ENCODE data around the gene KCNJ16. TPM values are rescaled to one million over a fixed set of nuclear protein-coding genes. Genes with fewer than 3 reads are reported as not detected.
"Not testable (repeated sequence)": the region's sequence is repeated elsewhere in the genome, so short reads cannot be mapped to it uniquely, and the experiment has no call there.

The KCNJ16 gene
- total RNA-seq, 1 experiment from 2014 or later = not detected

DNA sequence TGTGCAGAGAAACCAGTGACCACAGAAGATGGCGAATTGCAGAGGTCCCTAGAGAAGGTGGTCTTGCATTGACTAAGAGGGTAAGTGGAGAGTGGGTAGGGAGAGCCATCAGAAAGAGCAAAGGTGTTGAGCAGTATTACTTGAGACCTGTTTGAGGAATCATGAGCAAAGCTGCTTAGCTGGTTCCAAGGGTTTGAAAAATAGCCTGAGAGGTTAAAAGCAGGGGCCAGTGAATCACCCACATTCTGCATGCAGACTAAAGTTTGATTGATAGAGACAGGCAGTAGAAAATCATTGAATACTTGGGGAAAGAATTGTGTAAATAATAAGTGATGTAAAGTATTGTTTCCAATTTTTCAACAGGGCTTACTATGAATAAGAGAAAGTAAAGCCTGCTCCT, 34.0 kb upstream of the KCNJ16 start:
- no peak for DNase-seq (ENCODE audit: low spot score)
- Histone ChIP-seq H3K4me3 (ENCODE audit: low read depth, low read length, poor library complexity, severe bottlenecking) (no peak overlapping the region), H3K27me3 (replicated peaks; ENCODE audit: insufficient read depth, low read depth, low read length, poor library complexity) (no peaks in the 10 kb centered on the region), H3K36me3 (ENCODE audit: insufficient read depth, low read length, poor library complexity, severe bottlenecking) (no peaks in the 10 kb centered on the region), H3K9me3 (ENCODE audit: low read depth, low read length, poor library complexity, severe bottlenecking) (no peaks in the 10 kb centered on the region), H3K27ac (ENCODE audit: low read depth, low read length, poor library complexity, severe bottlenecking) (no peak overlapping the region), H3K4me1 (ENCODE audit: insufficient read depth, low read length, poor library complexity, severe bottlenecking) (no peaks in the 10 kb centered on the region)
- ChIA-PET CTCF (no interaction called here), POLR2A (ENCODE audit: low non-redundant PET) (no interaction called here)
- no TSS peak for BruUV-seq (replicated peaks)
- TF ChIP-seq EZH2 (IDR thresholded peaks at IDR 0.05; ENCODE audit: borderline replicate concordance, low read depth, low read length, poor library complexity, severe bottlenecking) = no peak
- TF ChIP-seq, protein P1, sequence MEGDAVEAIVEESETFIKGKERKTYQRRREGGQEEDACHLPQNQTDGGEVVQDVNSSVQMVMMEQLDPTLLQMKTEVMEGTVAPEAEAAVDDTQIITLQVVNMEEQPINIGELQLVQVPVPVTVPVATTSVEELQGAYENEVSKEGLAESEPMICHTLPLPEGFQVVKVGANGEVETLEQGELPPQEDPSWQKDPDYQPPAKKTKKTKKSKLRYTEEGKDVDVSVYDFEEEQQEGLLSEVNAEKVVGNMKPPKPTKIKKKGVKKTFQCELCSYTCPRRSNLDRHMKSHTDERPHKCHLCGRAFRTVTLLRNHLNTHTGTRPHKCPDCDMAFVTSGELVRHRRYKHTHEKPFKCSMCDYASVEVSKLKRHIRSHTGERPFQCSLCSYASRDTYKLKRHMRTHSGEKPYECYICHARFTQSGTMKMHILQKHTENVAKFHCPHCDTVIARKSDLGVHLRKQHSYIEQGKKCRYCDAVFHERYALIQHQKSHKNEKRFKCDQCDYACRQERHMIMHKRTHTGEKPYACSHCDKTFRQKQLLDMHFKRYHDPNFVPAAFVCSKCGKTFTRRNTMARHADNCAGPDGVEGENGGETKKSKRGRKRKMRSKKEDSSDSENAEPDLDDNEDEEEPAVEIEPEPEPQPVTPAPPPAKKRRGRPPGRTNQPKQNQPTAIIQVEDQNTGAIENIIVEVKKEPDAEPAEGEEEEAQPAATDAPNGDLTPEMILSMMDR (conservative IDR thresholded peaks at IDR 0.05; ENCODE audit: low read depth, low read length) = no peak
- intact Hi-C loops (cut with micrococcal nuclease; ENCODE audit: unreplicated experiment) = no loop called here

- ChIA-PET POLR2A (ENCODE audit: low non-redundant PET) (no interaction called here), CTCF (no interaction called here)
- no TSS peak for BruUV-seq (replicated peaks)
- H3K9me3 ChIP-seq (ENCODE audit: low read depth, low read length, poor library complexity, severe bottlenecking) = no peaks in the 10 kb centered on the region
- intact Hi-C loops (cut with micrococcal nuclease; ENCODE audit: unreplicated experiment) = no loop called here
- H3K36me3 ChIP-seq (ENCODE audit: insufficient read depth, low read length, poor library complexity, severe bottlenecking) = no peaks in the 10 kb centered on the region
- no peaks in the 10 kb centered on the region for H3K4me1 ChIP-seq (ENCODE audit: insufficient read depth, low read length, poor library complexity, severe bottlenecking)
- no peak overlapping the region for H3K27ac ChIP-seq (ENCODE audit: low read depth, low read length, poor library complexity, severe bottlenecking)
- no peak for TF ChIP-seq EZH2 (IDR thresholded peaks at IDR 0.05; ENCODE audit: borderline replicate concordance, low read depth, low read length, poor library complexity, severe bottlenecking)
- TF ChIP-seq, protein P1 (conservative IDR thresholded peaks at IDR 0.05; ENCODE audit: low read depth, low read length) = no peak
- no peak overlapping the region for H3K4me3 ChIP-seq (ENCODE audit: low read depth, low read length, poor library complexity, severe bottlenecking)
- no peaks in the 10 kb centered on the region for H3K27me3 ChIP-seq (replicated peaks; ENCODE audit: insufficient read depth, low read depth, low read length, poor library complexity)
- DNase-seq (ENCODE audit: low spot score) = no peak
Observed at GRCh38 chr17:70041540-70041939, 33.5 kb upstream of the KCNJ16 start.

- CTCF ChIA-PET; H3K27ac ChIP-seq (ENCODE audit: low read depth, low read length, poor library complexity, severe bottlenecking); POLR2A ChIA-PET (ENCODE audit: low non-redundant PET); BruUV-seq (replicated peaks); H3K27me3 ChIP-seq (replicated peaks; ENCODE audit: insufficient read depth, low read depth, low read length, poor library complexity); H3K4me1 ChIP-seq (ENCODE audit: insufficient read depth, low read length, poor library complexity, severe bottlenecking); H3K36me3 ChIP-seq (ENCODE audit: insufficient read depth, low read length, poor library complexity, severe bottlenecking); H3K9me3 ChIP-seq (ENCODE audit: low read depth, low read length, poor library complexity, severe bottlenecking); intact Hi-C loops (cut with micrococcal nuclease; ENCODE audit: unreplicated experiment); DNase-seq (ENCODE audit: low spot score); H3K4me3 ChIP-seq (ENCODE audit: low read depth, low read length, poor library complexity, severe bottlenecking): not testable (repeated sequence)
Observed at GRCh38 chr17:70045780-70046179, 29.2 kb upstream of the KCNJ16 start.

GRCh38 chr17:70047619-70048419, 27.2 kb upstream of the KCNJ16 start:
- ChIA-PET CTCF (no interaction called here), POLR2A (ENCODE audit: low non-redundant PET) (no interaction called here)
- no peaks in the 10 kb centered on the region for H3K27me3 ChIP-seq (replicated peaks; ENCODE audit: insufficient read depth, low read depth, low read length, poor library complexity)
- BruUV-seq (replicated peaks) = no TSS peak
- H3K9me3 ChIP-seq (ENCODE audit: low read depth, low read length, poor library complexity, severe bottlenecking) = no peaks in the 10 kb centered on the region
- intact Hi-C loops (cut with micrococcal nuclease; ENCODE audit: unreplicated experiment) = no loop called here
- H3K36me3 ChIP-seq (ENCODE audit: insufficient read depth, low read length, poor library complexity, severe bottlenecking) = no peaks in the 10 kb centered on the region
- TF ChIP-seq, protein P1 (conservative IDR thresholded peaks at IDR 0.05; ENCODE audit: low read depth, low read length) = no peak
- no peak for TF ChIP-seq EZH2 (IDR thresholded peaks at IDR 0.05; ENCODE audit: borderline replicate concordance, low read depth, low read length, poor library complexity, severe bottlenecking)
- no peak overlapping the region for H3K4me3 ChIP-seq (ENCODE audit: low read depth, low read length, poor library complexity, severe bottlenecking)
- H3K27ac ChIP-seq (ENCODE audit: low read depth, low read length, poor library complexity, severe bottlenecking) = no peak overlapping the region
- no peaks in the 10 kb centered on the region for H3K4me1 ChIP-seq (ENCODE audit: insufficient read depth, low read length, poor library complexity, severe bottlenecking)
- no peak for DNase-seq (ENCODE audit: low spot score)

Measured in A673 (cell line).